GM12878 (cell line): ENCODE measurements around the gene TSHZ2. TPM values are rescaled to one million over a fixed set of nuclear protein-coding genes. Genes with fewer than 3 reads are reported as not detected.

ENCODE experiments used
- ATAC-seq: fragments of 200-7000 bp; cut with Tn5 transposase; 3 replicates; pipeline ENCODE4 v1.9.1; 2020; ENCODE audit warnings: mild to moderate bottlenecking, moderate library complexity
- BruUV-seq: library from RNA; stranded (reverse); fragments of 400-500 nt; replicated peaks from 2 replicates; lab custom pipeline; 2021; lab: Mats Ljungman, UMichigan
- CTCF ChIA-PET: fragments of 300-600 bp; sonication (Branson Sonifier 250); formaldehyde crosslinking; extraction: SDS; loops from one replicate; lab custom pipeline; 2021; ENCODE audit warnings: inconsistent platforms; lab: Yijun Ruan, JAX
- POLR2A ChIA-PET: fragments of 350-600 bp; formaldehyde crosslinking; extraction: SDS; loops from one replicate; lab custom pipeline; 2021; ENCODE audit warnings: inconsistent platforms; lab: Charles Lee
- RAD21 ChIA-PET: fragments of 300-600 bp; sonication (Branson Sonifier 250); formaldehyde crosslinking; loops from one replicate; lab custom pipeline; 2023; ENCODE audit warnings: antibody characterized with exemption; ENCODE audit not compliant: unreplicated experiment; lab: Charles Lee
- SMC1A ChIA-PET: fragments of 300-600 bp; sonication (Branson Sonifier 250); formaldehyde crosslinking; loops from one replicate; lab custom pipeline; 2023; ENCODE audit not compliant: unreplicated experiment, uncharacterized antibody; lab: Charles Lee
- DNase-seq: peaks from one replicate; pipeline ENCODE4 v3.0.0-alpha.2; 2011; ENCODE audit warnings: low read depth, low spot score
- FAIRE-seq: peaks from 3 replicates; lab custom pipeline; 2011; peaks lifted over from hg19 to GRCh38; lab: Jason Lieb, UNC
- H2AFZ ChIP-seq: 2 replicates; pipeline ENCODE4 v1.6.0; 2011; ENCODE audit warnings: low read depth, low read length, control low read depth; ENCODE audit not compliant: control insufficient read depth
- H3K27ac ChIP-seq: 2 replicates; pipeline ENCODE4 v1.5.1; 2011; ENCODE audit warnings: control low read depth; ENCODE audit not compliant: control insufficient read depth, insufficient read depth
- H3K27me3 ChIP-seq, 2 experiments: replicated peaks in 1 of 2; 2 replicates each; pipeline versions ENCODE4 v1.6.0 to v1.6.1; 2011; ENCODE audit warnings: low read length in 1 of 2; ENCODE audit not compliant: control insufficient read depth in 2 of 2, insufficient read depth in 2 of 2
- H3K36me3 ChIP-seq, 2 experiments: 2 replicates each; pipeline ENCODE4 v1.5.1; 2011; ENCODE audit warnings: low read length in 1 of 2; ENCODE audit not compliant: control insufficient read depth in 2 of 2, insufficient read depth in 2 of 2
- H3K4me1 ChIP-seq: 2 replicates; pipeline ENCODE4 v1.6.1; 2011; ENCODE audit warnings: mild to moderate bottlenecking, low read length, moderate library complexity, mixed read lengths; ENCODE audit not compliant: control insufficient read depth, insufficient read depth
- H3K4me2 ChIP-seq: 2 replicates; pipeline ENCODE4 v1.6.0; 2011; ENCODE audit warnings: control low read depth; ENCODE audit not compliant: control insufficient read depth, insufficient read depth
- H3K4me3 ChIP-seq: fragments of 200-600 bp; sonication (generic); 2 replicates; pipeline ENCODE4 v1.5.1; 2016
- H3K79me2 ChIP-seq: 2 replicates; pipeline ENCODE4 v1.6.0; 2011; ENCODE audit warnings: low read length; ENCODE audit not compliant: control insufficient read depth, insufficient read depth
- H3K9ac ChIP-seq: 2 replicates; pipeline ENCODE4 v1.8.0; 2011; ENCODE audit warnings: low read length, control low read depth, mixed read lengths; ENCODE audit not compliant: control insufficient read depth, insufficient read depth
- H3K9me3 ChIP-seq: replicated peaks from 3 replicates; pipeline ENCODE4 v1.5.1; 2011; ENCODE audit warnings: mild to moderate bottlenecking, low read length; ENCODE audit not compliant: control insufficient read depth, insufficient read depth
- H4K20me1 ChIP-seq: 2 replicates; pipeline ENCODE4 v1.6.0; 2011; ENCODE audit not compliant: control insufficient read depth, insufficient read depth
- BCLAF1 ChIP-seq: fragments of 450-650 bp; IDR thresholded peaks from 2 replicates; pipeline ENCODE4 v1.6.1; 2017; ENCODE audit warnings: antibody characterized with exemption, mild to moderate bottlenecking, moderate library complexity
- CBX3 ChIP-seq: fragments of 200-600 bp; sonication (generic); IDR thresholded peaks from 2 replicates; pipeline ENCODE4 v1.6.1; 2016; ENCODE audit warnings: low read depth, borderline replicate concordance
- CREB1 ChIP-seq: IDR thresholded peaks from 2 replicates; pipeline ENCODE4 v1.6.1; 2012; ENCODE audit warnings: low read depth, mild to moderate bottlenecking, inconsistent platforms
- CTCF ChIP-seq, 3 experiments: IDR thresholded peaks in 2 of 3; conservative IDR thresholded peaks in 1 of 3; 2 replicates each; pipeline ENCODE4 v1.5.1; 2011; ENCODE audit warnings: low read depth in 3 of 3, low read length in 3 of 3, mild to moderate bottlenecking in 3 of 3, control low read depth in 2 of 3, moderate library complexity in 2 of 3, inconsistent platforms in 1 of 3, mixed read lengths in 1 of 3; ENCODE audit not compliant: control insufficient read depth in 2 of 3, insufficient read depth in 1 of 3; ENCODE audit errors: extremely low read depth in 1 of 3
- EGR1 ChIP-seq, 2 experiments: IDR thresholded peaks; 1 replicate in 1 of 2; 2 replicates in 1 of 2; pipeline ENCODE4 v1.6.1; 2011 to 2012; ENCODE audit warnings: low read depth in 2 of 2, low read length in 2 of 2, borderline replicate concordance in 1 of 2, mild to moderate bottlenecking in 1 of 2, moderate library complexity in 1 of 2
- IKZF1 ChIP-seq: fragments of 450-650 bp; conservative IDR thresholded peaks from 2 replicates; pipeline ENCODE4 v1.6.1; 2017; ENCODE audit warnings: antibody characterized with exemption, mild to moderate bottlenecking
- IRF4 ChIP-seq: IDR thresholded peaks from 2 replicates; pipeline ENCODE4 v1.6.1; 2011; ENCODE audit warnings: low read depth, low read length
- MTA2 ChIP-seq: fragments of 450-650 bp; IDR thresholded peaks from 2 replicates; pipeline ENCODE4 v1.6.1; 2016; ENCODE audit warnings: low read depth, mild to moderate bottlenecking, moderate library complexity
- NR2C1 ChIP-seq: fragments of 450-650 bp; IDR thresholded peaks from 2 replicates; pipeline ENCODE4 v1.6.1; 2017; ENCODE audit warnings: antibody characterized with exemption, mild to moderate bottlenecking, moderate library complexity
- POU2F2 ChIP-seq: IDR thresholded peaks from 3 replicates; pipeline ENCODE4 v1.6.1; 2011; ENCODE audit warnings: low read depth, mild to moderate bottlenecking, low read length, borderline replicate concordance
- RAD51 ChIP-seq: fragments of 450-650 bp; IDR thresholded peaks from 2 replicates; pipeline ENCODE4 v1.6.1; 2016; ENCODE audit warnings: moderate library complexity, mild to moderate bottlenecking, inconsistent platforms
- RELA ChIP-seq: fragments of 450-650 bp; IDR thresholded peaks from 2 replicates; pipeline ENCODE4 v1.8.0; 2014; ENCODE audit warnings: borderline replicate concordance; ENCODE audit not compliant: partially characterized antibody
- SMAD1 ChIP-seq: fragments of 450-650 bp; IDR thresholded peaks from 2 replicates; pipeline ENCODE4 v1.6.1; 2018; ENCODE audit warnings: mild to moderate bottlenecking, low read depth; ENCODE audit not compliant: partially characterized antibody
- SREBF1 ChIP-seq: IDR thresholded peaks from 2 replicates; pipeline ENCODE4 v1.6.1; 2012; ENCODE audit warnings: mild to moderate bottlenecking, low read length
- YBX1 ChIP-seq: fragments of 450-650 bp; IDR thresholded peaks from 2 replicates; pipeline ENCODE4 v1.6.1; 2016; ENCODE audit warnings: antibody characterized with exemption
- ZBTB4 ChIP-seq: fragments of 450-650 bp; formaldehyde crosslinking; IDR thresholded peaks from 2 replicates; pipeline ENCODE4 v1.4.0; 2022; ENCODE audit warnings: mild to moderate bottlenecking, moderate library complexity
- ZNF274 ChIP-seq: IDR thresholded peaks from one replicate; pipeline ENCODE4 v1.8.0; 2011; ENCODE audit not compliant: insufficient read length, insufficient read depth
- WGBS: methylation state at CpG from one replicate; pipeline ENCODE4 v1.1.6; 2016; ENCODE audit warnings: low lambda C conversion rate; ENCODE audit not compliant: insufficient replicate concordance, insufficient coverage; ENCODE audit errors: missing lambda C conversion rate; 5-methylcytosine and 5-hydroxymethylcytosine counted together
- in situ Hi-C: fragments of 300-500 bp; cut with MboI; formaldehyde crosslinking; loops from 9 replicates; pipeline ENCODE4 v1.14.3; 2018; ENCODE audit warnings: mixed read lengths
- intact Hi-C: fragments of 100-400 bp; cut with micrococcal nuclease; formaldehyde crosslinking; loops from one replicate; pipeline ENCODE4 v1.14.2; 2022; ENCODE audit not compliant: unreplicated experiment
- polyA plus RNA-seq, 11 experiments: library from polyadenylated mRNA; depleted of rRNA in 4 of 11; unstranded in 6 of 11; stranded (reverse) in 5 of 11; fragments of >200 nt; fragmentation: Nextera tagmentation in 4 of 11; fragmentation: Illumina TruSeq in 1 of 11; extraction: Ambion mirVana in 4 of 11; extraction: Trizol in 1 of 11; gene quantifications; 1 replicate in 1 of 11; 2 replicates in 10 of 11; pipeline versions ENCODE4 v1.2.1 to v1.2.3, GENCODE V29; 2011 to 2016; ENCODE audit warnings: inconsistent platforms in 2 of 11, missing spikeins in 2 of 11, low read depth in 1 of 11
- total RNA-seq, 4 experiments: library from RNA; depleted of rRNA in 3 of 4; stranded (reverse); fragments of >200 nt in 3 of 4; fragmentation: Illumina TruSeq in 1 of 4; extraction: Trizol in 1 of 4; gene quantifications; 2 replicates each; pipeline versions ENCODE4 v1.2.1 to v1.2.3, GENCODE V29; 2013 to 2021

TSHZ2 gene
- total and polyA plus RNA-seq, 10 of the 15 experiments (the other 5 are each of a cell fraction or from before 2014, with no cell fraction given): 0.01 to 0.86 (median 0.13) TPM; not detected in 2

GRCh38 chr20:52993076-52993475 is 20.9 kb downstream of the TSHZ2 start:
- Histone ChIP-seq H3K79me2 (no peaks in the 10 kb centered on the region), H4K20me1 (no peaks in the 10 kb centered on the region), H3K9me3 (no peaks in the 10 kb centered on the region), H3K4me1 (no peaks in the 10 kb centered on the region), H3K9ac (no peak overlapping the region), H3K4me2 (no peak overlapping the region), H3K27me3 (0 out of 4 replicates have a peak, but pooled peaks cover 0 to 3% of the 10 kb centered on the region in 2 experiments), H3K36me3 (no peaks in the 10 kb centered on the region), H2AFZ (no peak overlapping the region), H3K4me3 (no peak overlapping the region), H3K27ac (no peak overlapping the region)
- DNase-seq (no peak), ATAC-seq (no peak), FAIRE-seq (no peak)
- 36% methylated on average over 3 of the region's 3 CpGs for WGBS
- CTCF ChIA-PET: no interaction called here
- intact Hi-C loops: no loop called here
- RAD21 ChIA-PET: no interaction called here
- POLR2A ChIA-PET: no interaction called here
- in situ Hi-C loops: no loop called here
- BruUV-seq: no TSS peak
- SMC1A ChIA-PET: interaction anchor here (2.0 kb wide), 1 partner anchor 13 kb away, joined by 7 read pairs; no protein-coding TSS in a partner anchor
- no peak for TF ChIP-seq ZNF274
- no peak for TF ChIP-seq SMAD1
- TF ChIP-seq CBX3: no peak
- no peak for TF ChIP-seq MTA2
- no peak for TF ChIP-seq YBX1
- TF ChIP-seq BCLAF1: no peak
- TF ChIP-seq IKZF1: no peak
- no peak for TF ChIP-seq ZBTB4 (CRISPR knock-in tag)
- no peak for TF ChIP-seq POU2F2
- TF ChIP-seq RAD51: no peak
- no peak for TF ChIP-seq NR2C1
- no peak for TF ChIP-seq RELA
- TF ChIP-seq CREB1: no peak
- TF ChIP-seq IRF4: no peak
- no peak for TF ChIP-seq CTCF (IDR thresholded peaks at IDR 0.05 in 2 of 3, conservative IDR thresholded peaks at IDR 0.05 in 1 of 3; ENCODE audit: control insufficient read depth in 2 of 3, extremely low read depth in 1 of 3, insufficient read depth in 1 of 3, low read depth in 3 of 3, low read length in 3 of 3)
- TF ChIP-seq SREBF1: no peak
- TF ChIP-seq EGR1 (IDR thresholded peaks at IDR 0.05; ENCODE audit: borderline replicate concordance in 1 of 2, low read depth in 2 of 2, low read length in 2 of 2): no peak
